ENCODE data around the gene RRAD.
"Not testable (repeated sequence)": the region's sequence is repeated elsewhere in the genome, so short reads cannot be mapped to it uniquely, and the experiment has no call there.

Gene RRAD

GRCh38 chr16:66958857-66959703 is 33.7 kb upstream of the RRAD start:
- H3K4me3 Mint-ChIP-seq, result no peak overlapping the region

DNA sequence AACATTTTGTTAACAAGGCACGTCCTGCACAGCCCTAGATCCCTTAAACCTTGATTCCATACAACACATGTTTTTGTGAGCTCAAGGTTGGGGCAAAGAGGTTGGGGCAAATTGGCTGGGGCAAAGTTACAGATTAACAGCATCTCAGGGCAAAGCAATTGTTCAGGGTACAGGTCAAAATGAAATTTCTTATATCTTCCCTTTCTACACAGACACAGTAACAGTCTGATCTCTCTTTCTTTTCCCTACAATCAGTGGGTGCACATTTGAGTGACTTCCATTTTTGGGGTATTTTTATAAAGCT is 30.8 kb upstream of the RRAD start:
- Mint-ChIP-seq H3K27me3 (ENCODE audit: low read depth) (peaks cover 15% of the 10 kb centered on the region), H3K4me1 (ENCODE audit: low read depth) (peaks cover 19% of the 10 kb centered on the region)
- not testable (repeated sequence) for H3K27ac Mint-ChIP-seq; DNase-seq (ENCODE audit: low spot score); H3K4me3 Mint-ChIP-seq; H3K9me3 Mint-ChIP-seq; H3K36me3 Mint-ChIP-seq (ENCODE audit: low read depth)

More at GRCh38 chr16:66958857-66959703, 33.7 kb upstream of the RRAD start:
- Mint-ChIP-seq H3K9me3 (no peaks in the 10 kb centered on the region), H3K27me3 (ENCODE audit: low read depth) (no peaks in the 10 kb centered on the region), H3K36me3 (ENCODE audit: low read depth) (no peaks in the 10 kb centered on the region), H3K4me1 (ENCODE audit: low read depth) (peaks cover 25% of the 10 kb centered on the region), H3K27ac (peak overlapping the region; percentile 53)
- DNase-seq (ENCODE audit: low spot score), result no peak

DNA sequence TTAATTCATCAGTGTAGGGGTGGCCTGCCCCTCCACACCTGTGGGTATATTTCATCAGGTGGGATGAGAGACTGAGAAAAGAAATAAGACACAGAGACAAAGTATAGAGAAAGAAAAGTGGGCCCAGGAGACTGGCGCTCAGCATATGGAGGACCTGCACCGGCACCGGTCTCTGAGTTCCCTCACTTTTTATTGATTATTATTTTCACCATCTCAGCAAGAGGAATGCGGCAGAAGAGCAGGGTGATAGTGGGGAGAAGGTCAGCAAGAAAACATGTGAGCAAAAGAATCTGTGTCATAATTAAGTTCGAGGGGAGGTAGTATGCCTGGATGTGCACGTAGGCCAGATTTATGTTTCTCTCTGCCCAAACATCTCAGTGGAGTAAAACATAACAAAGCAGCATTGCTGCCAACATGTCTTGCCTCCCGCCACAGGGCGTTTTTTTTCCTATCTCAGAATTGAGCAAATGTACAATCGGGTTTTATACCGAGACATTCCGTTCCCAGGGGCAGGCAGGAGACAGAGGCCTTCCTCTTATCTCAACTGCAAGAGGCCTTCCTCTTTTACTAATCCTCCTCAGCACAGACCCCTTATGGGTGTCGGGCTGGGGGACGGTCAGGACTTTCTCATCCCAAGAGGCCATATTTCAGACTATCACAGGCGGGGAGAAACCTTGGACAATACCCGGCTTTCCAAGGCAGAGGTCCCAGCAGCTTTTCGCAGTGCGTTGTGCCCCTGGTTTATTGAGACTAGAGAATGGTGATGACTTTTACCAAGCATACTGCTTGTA is 30.2 kb upstream of the RRAD start:
- H3K9me3 Mint-ChIP-seq; H3K4me3 Mint-ChIP-seq; H3K27ac Mint-ChIP-seq; H3K36me3 Mint-ChIP-seq (ENCODE audit: low read depth); DNase-seq (ENCODE audit: low spot score): not testable (repeated sequence)
- Mint-ChIP-seq H3K4me1 (ENCODE audit: low read depth) (peaks cover 17% of the 10 kb centered on the region), H3K27me3 (ENCODE audit: low read depth) (peaks cover 19% of the 10 kb centered on the region)

- Mint-ChIP-seq H3K27me3 (ENCODE audit: low read depth) (peaks cover 31% of the 10 kb centered on the region), H3K4me1 (ENCODE audit: low read depth) (peaks cover 20% of the 10 kb centered on the region), H3K36me3 (ENCODE audit: low read depth) (no peaks in the 10 kb centered on the region), H3K9me3 (peaks cover 9% of the 10 kb centered on the region), H3K4me3 (no peak overlapping the region), H3K27ac (no peak overlapping the region)
- DNase-seq (ENCODE audit: low spot score), result peak; percentile 67
Measured at GRCh38 chr16:66954097-66954659, 28.8 kb upstream of the RRAD start.

- Mint-ChIP-seq H3K36me3 (ENCODE audit: low read depth) (no peaks in the 10 kb centered on the region), H3K27me3 (ENCODE audit: low read depth) (peaks cover 37% of the 10 kb centered on the region), H3K4me3 (no peak overlapping the region)
Measured at GRCh38 chr16:66953462-66954096, 28.2 kb upstream of the RRAD start.

DNA sequence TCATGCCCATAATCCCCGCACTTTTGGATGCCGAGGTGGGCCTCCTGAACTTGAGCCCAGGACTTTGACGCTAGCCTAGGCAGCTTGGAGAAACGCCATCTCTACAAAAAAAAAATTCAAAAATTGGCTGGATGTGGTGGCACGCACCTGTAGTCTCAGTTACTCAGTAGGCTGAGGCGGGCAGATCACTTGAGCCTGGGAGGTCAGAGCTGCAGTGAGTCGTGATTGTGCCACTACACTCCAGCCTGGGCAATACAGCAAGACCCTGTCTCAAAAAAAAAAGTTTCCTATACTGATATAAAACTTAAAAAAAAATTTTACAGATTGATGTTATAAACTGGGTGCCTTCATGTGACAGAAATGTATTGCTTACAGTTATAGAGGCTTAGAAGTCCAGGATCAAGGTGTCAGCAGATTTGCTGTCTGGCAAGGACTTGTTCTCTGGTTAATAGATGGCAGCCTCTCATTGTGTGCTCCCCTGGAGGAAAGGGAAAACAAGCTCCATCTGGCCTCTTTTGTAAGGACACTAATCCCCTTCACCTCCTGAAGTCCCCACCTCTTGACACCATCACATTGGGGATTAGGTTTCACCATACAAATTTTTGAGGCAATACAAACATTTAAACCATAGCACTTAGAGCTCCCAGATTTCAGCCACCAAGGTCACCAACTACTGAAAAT is 27.2 kb upstream of the RRAD start:
- DNase-seq (ENCODE audit: low spot score), result no peak
- H3K36me3 Mint-ChIP-seq (ENCODE audit: low read depth), result no peaks in the 10 kb centered on the region
- H3K27ac Mint-ChIP-seq, result no peak overlapping the region
- no peak overlapping the region for H3K4me3 Mint-ChIP-seq
- peaks cover 9% of the 10 kb centered on the region for H3K9me3 Mint-ChIP-seq
- peaks cover 43% of the 10 kb centered on the region for H3K27me3 Mint-ChIP-seq (ENCODE audit: low read depth)
- peaks cover 17% of the 10 kb centered on the region for H3K4me1 Mint-ChIP-seq (ENCODE audit: low read depth)

More at GRCh38 chr16:66953462-66954096, 28.2 kb upstream of the RRAD start:
- no peak overlapping the region for H3K27ac Mint-ChIP-seq
- peaks cover 9% of the 10 kb centered on the region for H3K9me3 Mint-ChIP-seq
- no peak for DNase-seq (ENCODE audit: low spot score)
- H3K4me1 Mint-ChIP-seq (ENCODE audit: low read depth), result peaks cover 17% of the 10 kb centered on the region

GRCh38 chr16:66950971-66951790 is 25.8 kb upstream of the RRAD start:
- Mint-ChIP-seq H3K27ac (no peak overlapping the region), H3K9me3 (peaks cover 9% of the 10 kb centered on the region), H3K4me3 (no peak overlapping the region), H3K4me1 (ENCODE audit: low read depth) (peaks cover 25% of the 10 kb centered on the region), H3K27me3 (ENCODE audit: low read depth) (peaks cover 43% of the 10 kb centered on the region), H3K36me3 (ENCODE audit: low read depth) (no peaks in the 10 kb centered on the region)
- no peak for DNase-seq (ENCODE audit: low spot score)

DNA sequence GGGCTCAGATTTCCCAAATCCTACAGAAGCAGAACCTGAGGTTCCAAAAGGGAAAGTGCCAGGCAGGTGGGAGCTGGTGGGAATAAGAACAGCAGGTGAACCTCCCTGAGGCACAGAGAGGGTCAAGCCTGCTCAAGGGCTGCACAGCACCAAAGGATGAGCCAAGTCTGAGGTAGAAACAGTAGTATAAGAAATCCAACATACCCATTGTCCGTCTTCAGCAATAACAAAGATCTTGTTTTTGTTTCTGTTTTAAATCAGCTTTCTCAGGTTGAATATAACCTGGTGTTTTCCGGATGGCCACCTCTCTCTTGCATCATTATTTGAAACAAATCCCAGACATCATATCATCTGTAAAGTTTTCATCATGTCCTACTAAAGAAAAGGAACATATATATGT is 25.1 kb upstream of the RRAD start:
- DNase-seq (ENCODE audit: low spot score), result no peak
- Mint-ChIP-seq H3K9me3 (peaks cover 9% of the 10 kb centered on the region), H3K4me3 (no peak overlapping the region), H3K4me1 (ENCODE audit: low read depth) (peaks cover 25% of the 10 kb centered on the region), H3K27ac (no peak overlapping the region), H3K27me3 (ENCODE audit: low read depth) (peaks cover 43% of the 10 kb centered on the region), H3K36me3 (ENCODE audit: low read depth) (no peaks in the 10 kb centered on the region)

DNA sequence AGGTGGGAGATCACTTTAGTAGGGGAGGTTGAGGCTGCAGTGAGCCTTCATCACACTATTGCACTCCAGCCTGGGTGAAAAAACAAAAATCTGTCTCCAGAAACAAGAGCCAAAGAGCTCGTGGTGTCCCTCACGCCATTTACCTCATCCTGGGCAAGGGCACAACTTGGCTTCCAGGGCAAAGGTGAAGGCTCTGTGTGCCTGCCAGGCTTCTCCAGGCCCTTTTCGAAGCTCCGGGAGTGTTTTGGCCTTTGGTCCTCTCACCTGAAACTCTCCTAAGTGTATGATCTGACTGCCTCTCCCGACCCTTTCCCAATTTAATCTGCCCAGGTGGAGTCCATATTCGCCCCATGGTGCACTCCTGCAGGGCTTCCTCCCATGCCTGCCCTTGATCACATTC is 24.1 kb upstream of the RRAD start:
- no peak overlapping the region for H3K27ac Mint-ChIP-seq
- H3K4me3 Mint-ChIP-seq, result peak overlapping the region; percentile 39
- no peak for DNase-seq (ENCODE audit: low spot score)
- peaks cover 9% of the 10 kb centered on the region for H3K9me3 Mint-ChIP-seq
- peaks cover 25% of the 10 kb centered on the region for H3K4me1 Mint-ChIP-seq (ENCODE audit: low read depth)
- no peaks in the 10 kb centered on the region for H3K36me3 Mint-ChIP-seq (ENCODE audit: low read depth)
- H3K27me3 Mint-ChIP-seq (ENCODE audit: low read depth), result peaks cover 43% of the 10 kb centered on the region

GRCh38 chr16:66948837-66949225 is 23.5 kb upstream of the RRAD start:
- no peak for DNase-seq (ENCODE audit: low spot score)
- Mint-ChIP-seq H3K27ac (no peak overlapping the region), H3K9me3 (peaks cover 9% of the 10 kb centered on the region), H3K4me1 (ENCODE audit: low read depth) (peaks cover 23% of the 10 kb centered on the region), H3K4me3 (peak overlapping the region; percentile 87), H3K36me3 (ENCODE audit: low read depth) (no peaks in the 10 kb centered on the region), H3K27me3 (ENCODE audit: low read depth) (peaks cover 40% of the 10 kb centered on the region)

DNA sequence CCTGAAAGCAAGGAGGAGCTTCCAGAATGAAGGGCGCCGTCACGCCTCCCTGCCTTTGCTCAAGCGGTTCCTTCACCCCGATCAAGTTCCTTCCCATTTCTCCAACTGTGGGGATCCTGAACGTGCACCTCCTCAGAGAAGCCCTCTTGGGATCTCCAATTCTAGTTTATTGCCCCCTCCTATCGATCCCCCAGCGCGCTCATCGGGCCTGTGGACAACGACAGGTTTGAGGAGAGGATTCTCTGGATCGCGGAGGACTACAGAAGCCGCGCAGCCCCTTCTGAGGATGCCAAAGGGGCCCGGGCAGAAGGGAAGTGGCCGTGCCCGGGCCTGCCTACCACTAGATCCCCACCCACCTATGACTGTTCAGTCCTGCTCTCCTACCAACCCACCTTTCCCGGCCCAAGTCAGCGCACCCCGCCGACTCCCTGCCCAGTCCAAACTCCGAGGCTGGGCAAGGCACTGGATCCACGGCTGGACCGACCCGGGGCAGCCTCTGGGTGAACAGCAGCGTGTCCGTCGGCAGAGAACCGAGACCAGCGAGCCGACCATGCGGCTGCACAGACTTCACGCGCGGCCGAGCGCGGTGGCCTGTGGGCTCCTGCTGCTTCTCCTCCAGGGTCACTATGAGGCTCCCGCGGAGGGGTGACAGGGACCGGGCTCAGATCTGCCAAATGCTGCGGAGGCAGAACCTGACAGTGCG is 22.9 kb upstream of the RRAD start:
- H3K4me1 Mint-ChIP-seq (ENCODE audit: low read depth), result peaks cover 21% of the 10 kb centered on the region
- DNase-seq (ENCODE audit: low spot score), result no peak
- H3K4me3 Mint-ChIP-seq, result peak overlapping the region; percentile 87
- H3K27ac Mint-ChIP-seq, result no peak overlapping the region
- H3K27me3 Mint-ChIP-seq (ENCODE audit: low read depth), result peaks cover 40% of the 10 kb centered on the region
- H3K9me3 Mint-ChIP-seq, result peaks cover 9% of the 10 kb centered on the region
- no peaks in the 10 kb centered on the region for H3K36me3 Mint-ChIP-seq (ENCODE audit: low read depth)

- DNase-seq (ENCODE audit: low spot score), result peak; percentile 77
- Mint-ChIP-seq H3K36me3 (ENCODE audit: low read depth) (peaks cover 6% of the 10 kb centered on the region), H3K4me3 (peak overlapping the region; percentile 87), H3K4me1 (ENCODE audit: low read depth) (peaks cover 21% of the 10 kb centered on the region), H3K9me3 (peaks cover 9% of the 10 kb centered on the region), H3K27me3 (ENCODE audit: low read depth) (peaks cover 37% of the 10 kb centered on the region), H3K27ac (no peak overlapping the region)
Measured at GRCh38 chr16:66947302-66948065, 22.1 kb upstream of the RRAD start.
